NCI-H1417 treated with DMSO at 0.1 percent for 48 hours (cell line): ENCODE data around the gene PRKCZ.

ENCODE experiments used
- DNase-seq: peaks from one replicate; lab custom pipeline; 2025; lab: John Stamatoyannopoulos, UW

PRKCZ gene

GRCh38 chr1:2158272-2158671, 108.1 kb downstream of the PRKCZ start:
- no peak for DNase-seq

DNA sequence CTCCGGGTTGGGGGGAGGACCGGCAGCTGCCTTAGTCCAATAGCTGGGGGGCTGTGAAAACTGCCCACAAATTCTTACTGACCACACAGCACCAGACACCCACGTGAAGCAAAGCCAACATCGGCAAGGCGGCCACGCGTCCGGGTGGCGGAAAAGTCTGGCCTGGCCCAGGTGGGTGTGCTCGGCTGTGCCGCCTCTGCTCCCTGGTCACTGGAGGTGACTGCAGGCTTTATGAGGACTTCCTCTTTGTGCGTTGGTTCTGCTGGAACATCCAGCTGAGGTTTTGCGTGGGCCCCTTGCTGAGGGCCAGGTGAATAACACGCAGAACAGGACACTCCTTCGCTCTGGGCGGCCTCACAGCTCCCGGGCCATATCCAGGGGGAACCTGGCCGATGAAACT, 108.9 kb downstream of the PRKCZ start:
- DNase-seq = no peak

GRCh38 chr1:2160451-2161300, 110.5 kb downstream of the PRKCZ start:
- no peak for DNase-seq

DNA sequence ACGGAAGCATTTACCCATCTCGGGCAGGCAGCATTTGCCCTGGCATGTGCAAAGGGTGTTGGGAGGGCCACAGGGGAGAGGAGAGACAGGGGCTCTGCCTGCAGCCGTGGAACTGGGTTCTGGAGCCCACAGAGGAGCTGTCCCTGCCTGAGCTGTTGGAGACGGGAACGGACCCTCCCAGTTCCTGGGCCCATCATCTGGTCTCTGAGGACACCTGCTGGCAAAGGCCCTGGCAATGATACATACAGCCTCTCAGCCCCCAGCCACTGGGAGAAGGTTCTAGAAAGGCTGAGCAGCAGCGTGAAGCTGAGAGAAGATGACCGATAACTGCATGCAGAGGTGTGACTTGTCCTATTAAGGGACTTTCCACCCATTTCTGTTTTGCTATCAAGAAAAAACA, 113.0 kb downstream of the PRKCZ start:
- DNase-seq = no peak

GRCh38 chr1:2165646-2166045, 115.4 kb downstream of the PRKCZ start:
- no peak for DNase-seq

DNA sequence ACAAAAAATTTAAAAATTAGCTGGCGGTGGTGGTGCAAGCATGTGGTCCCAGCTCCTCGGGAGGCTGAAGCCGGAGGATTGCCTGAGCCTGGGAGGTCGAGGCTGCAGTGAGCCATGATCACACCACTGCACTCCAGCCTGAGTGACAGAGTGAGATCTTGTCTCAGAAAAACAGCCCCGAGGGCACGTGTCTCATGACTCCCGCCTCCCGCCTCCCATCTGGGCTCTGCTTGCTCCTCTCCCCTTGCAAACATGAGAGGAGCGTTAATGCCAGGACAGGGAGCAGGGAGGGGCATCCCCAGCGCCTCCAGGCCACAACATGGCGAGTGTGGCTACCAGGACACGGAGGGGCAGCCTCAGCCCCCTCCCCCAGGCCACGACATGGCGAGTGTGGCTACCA, 116.0 kb downstream of the PRKCZ start:
- DNase-seq = no peak

DNA sequence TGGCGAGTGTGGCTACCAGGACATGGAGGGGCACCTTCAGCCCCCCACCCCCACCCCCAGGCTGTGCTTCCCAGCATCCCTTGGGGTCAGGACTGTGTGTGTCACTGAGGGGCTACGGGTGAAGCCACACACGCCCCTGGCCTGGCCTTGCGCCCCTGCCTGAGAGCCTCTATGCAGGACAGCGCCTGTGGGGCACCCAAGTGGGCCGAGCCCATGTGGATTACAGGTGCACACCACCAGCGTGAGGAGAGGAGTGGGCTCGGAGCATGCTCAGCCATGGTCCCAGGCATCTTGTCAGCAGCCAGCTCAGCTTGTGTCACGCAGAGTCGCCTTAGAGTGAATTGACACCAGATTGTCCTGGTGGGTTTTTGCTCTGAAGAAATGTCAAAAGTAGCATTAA, 116.5 kb downstream of the PRKCZ start:
- no peak for DNase-seq

DNA sequence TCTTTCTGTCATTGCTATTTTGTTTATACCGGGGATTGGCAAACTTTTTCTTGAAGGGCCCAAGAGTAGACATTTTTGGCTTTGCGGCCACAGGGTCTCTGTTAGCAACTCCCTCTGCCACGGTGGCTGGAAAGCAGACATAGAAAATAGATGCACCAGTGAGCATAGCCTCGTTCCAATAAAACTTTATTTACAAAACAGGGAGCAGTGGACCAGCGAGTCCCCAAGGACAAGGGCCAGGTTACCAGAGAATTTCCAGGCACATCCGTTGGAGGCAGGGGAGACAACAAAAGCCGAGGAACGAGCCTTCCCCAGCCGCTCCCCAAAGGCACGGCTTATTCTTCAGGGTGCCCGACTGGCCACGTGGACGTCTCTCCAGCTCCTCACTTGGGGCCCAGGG, 117.9 kb downstream of the PRKCZ start:
- no peak for DNase-seq

GRCh38 chr1:2168535-2168934, 118.3 kb downstream of the PRKCZ start:
- DNase-seq = no peak

DNA sequence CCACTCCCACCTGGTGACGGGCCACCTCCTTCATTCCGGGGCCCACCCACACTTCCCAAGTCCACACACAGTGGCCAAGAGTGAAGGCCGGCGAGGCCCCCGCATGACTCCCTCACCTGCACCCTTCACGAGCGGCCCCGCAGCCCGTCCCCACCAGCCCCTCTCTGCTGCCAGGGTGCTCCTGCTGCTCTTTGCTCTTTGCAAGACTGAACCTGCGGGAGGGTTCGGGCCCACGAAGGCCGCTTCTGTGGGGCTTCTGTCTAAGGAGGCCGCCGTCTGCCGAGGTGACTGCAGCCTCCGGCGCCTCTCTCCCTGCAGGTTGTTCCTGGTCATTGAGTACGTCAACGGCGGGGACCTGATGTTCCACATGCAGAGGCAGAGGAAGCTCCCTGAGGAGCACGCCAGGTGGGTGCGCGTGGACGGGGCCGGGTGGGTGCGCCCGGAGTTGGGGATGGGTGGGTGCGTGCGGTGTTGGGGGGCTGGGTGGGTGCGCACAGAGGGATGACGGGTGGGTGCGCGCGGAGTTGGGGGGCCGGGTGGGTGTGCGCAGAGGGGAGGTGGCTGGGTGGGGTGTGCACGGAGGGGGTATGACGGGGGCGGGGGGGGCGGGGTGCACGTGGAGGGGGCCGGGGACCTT, 119.1 kb downstream of the PRKCZ start:
- no peak for DNase-seq

GRCh38 chr1:2170211-2170610, 120.0 kb downstream of the PRKCZ start:
- no peak for DNase-seq

- DNase-seq = no peak
These were observed 121.8 kb downstream of the PRKCZ start for GRCh38 chr1:2172012-2172411.

GRCh38 chr1:2172551-2173146, 122.4 kb downstream of the PRKCZ start:
- no peak for DNase-seq

DNA sequence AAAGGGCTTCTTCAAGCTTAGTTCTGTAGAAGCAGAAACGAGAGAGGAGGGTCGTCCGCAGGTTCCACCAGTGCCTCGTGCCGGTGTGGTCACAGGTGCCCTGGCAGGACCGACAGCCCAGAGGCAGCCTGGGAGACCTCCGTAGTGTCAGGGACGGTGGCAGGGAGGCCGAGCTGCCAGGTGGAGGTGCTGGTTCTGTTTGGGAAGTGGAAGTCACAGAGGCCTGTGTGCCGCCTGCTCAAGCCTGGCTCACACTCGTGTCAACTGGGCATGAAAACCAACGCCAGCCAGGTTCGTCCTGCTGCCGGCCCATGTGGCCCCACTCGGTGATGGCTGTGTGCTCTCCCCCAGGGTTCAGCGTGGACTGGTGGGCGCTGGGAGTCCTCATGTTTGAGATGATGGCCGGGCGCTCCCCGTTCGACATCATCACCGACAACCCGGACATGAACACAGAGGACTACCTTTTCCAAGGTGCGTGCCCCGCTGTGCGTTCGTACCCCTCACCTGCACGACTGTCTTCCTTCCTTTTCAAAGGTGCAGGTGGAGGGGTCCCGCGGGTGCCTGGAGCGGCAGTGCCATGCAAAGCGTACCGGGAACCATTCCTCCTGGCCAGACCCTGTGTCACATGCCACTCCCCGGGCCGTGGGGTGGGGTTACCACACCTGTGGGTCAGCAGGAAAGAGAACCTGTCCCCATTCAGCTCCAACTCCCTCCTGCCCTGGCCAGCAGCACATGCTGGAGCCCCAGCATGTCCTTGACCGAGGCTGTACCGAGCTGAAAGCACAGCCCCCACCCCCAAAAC, 123.5 kb downstream of the PRKCZ start:
- DNase-seq = no peak

DNA sequence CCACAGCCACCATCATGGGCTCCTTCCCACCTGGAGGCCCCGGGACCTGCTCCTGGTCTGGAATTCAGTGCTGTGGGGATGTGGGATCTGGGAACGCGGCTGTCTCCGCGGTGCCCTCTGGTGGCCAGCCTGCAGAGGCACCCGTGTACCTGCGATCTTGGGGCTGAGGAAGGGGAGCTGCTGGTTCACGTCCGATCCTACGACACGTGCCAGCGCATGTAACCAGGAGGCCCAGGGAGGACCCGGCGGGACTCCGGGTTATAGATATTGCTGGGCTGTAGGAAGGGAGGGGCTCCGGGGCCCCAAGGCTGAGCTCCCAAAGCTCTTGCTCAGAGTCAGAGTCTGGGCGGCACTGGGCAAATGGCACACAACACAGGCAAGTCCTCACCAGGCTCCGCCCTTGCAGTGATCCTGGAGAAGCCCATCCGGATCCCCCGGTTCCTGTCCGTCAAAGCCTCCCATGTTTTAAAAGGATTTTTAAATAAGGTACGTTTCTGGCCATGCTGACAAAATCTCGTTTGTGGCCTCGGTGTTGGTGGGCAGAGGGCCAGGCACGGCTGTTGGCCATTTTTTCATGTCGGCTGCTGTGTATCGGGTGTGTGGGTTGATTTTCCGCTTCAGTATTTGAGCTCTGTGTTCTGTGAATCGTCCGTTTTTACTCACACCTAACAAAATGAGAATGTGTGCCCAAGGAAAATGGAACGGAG, 124.3 kb downstream of the PRKCZ start:
- peak; percentile 9 for DNase-seq

DNA sequence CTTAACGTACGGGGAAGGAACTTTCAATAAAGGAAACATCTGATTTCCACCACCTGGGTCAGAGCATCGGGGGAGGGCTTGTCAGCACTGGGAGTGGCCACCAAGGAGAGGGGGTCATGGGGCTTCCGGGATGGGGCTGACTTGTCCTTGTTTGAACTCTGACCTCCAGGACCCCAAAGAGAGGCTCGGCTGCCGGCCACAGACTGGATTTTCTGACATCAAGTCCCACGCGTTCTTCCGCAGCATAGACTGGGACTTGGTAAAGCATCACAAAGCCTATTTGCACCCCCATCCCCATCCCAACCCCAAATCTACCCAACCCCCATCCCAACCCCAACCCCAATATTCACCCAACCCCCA, 124.8 kb downstream of the PRKCZ start:
- no peak for DNase-seq

GRCh38 chr1:2175681-2176454, 125.7 kb downstream of the PRKCZ start:
- DNase-seq = no peak

DNA sequence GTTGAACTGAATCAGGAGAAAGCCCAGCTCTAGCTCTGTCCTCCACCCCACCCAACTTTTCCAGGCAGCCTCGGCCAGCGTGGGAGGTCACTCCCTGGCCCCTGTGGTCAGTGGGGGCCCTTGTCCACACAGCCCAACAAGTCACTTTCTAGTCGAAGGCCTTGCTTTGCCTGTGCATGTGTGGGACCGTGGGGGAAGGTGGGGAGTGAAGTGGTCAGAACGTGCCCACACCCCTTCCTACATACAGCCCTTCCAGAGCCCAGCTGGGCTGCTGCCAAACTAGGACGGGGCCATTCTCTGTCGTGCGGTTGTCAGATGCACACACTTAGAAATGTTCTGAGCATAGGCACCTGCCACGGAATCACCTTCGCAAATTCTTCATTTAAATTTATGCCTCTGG, 126.4 kb downstream of the PRKCZ start:
- no peak for DNase-seq

GRCh38 chr1:2177541-2177940, 127.3 kb downstream of the PRKCZ start:
- DNase-seq = no peak

- no peak for DNase-seq
These were observed 127.8 kb downstream of the PRKCZ start for GRCh38 chr1:2177946-2178538.

DNA sequence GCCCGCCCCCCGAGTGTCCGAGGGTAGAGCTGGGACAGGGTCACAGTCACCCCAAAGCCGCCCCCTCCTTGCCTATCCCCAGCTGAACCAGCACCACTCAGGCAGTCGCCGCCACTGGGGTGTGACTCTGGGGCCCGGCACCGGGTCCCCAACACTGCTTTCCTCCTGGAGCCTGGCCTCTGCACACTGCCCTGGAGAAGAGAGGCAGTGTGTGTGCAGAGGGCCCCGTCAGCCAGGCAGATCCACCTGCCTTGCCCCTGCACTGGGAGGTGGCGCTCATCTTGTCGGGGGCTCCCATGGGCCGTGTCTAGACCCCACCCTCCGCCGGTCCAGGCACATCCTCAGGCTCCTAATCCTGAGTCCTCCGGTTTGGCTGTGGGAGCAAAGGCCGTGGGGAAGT, 128.7 kb downstream of the PRKCZ start:
- DNase-seq = no peak
